22Rv1 (cell line): Measurements from ENCODE around the gene FAM229A.

Source experiments
- ZFX ChIP-seq: fragments of 450-650 bp; IDR thresholded peaks from 2 replicates; pipeline ENCODE4 v1.6.1; 2017; ENCODE audit warnings: antibody characterized with exemption, borderline replicate concordance
- TF ChIP-seq, protein P1 (sequence below): fragments of 450-650 bp; IDR thresholded peaks from 2 replicates; pipeline ENCODE4 v1.5.1; 2017; ENCODE audit warnings: mild to moderate bottlenecking

DNA sequence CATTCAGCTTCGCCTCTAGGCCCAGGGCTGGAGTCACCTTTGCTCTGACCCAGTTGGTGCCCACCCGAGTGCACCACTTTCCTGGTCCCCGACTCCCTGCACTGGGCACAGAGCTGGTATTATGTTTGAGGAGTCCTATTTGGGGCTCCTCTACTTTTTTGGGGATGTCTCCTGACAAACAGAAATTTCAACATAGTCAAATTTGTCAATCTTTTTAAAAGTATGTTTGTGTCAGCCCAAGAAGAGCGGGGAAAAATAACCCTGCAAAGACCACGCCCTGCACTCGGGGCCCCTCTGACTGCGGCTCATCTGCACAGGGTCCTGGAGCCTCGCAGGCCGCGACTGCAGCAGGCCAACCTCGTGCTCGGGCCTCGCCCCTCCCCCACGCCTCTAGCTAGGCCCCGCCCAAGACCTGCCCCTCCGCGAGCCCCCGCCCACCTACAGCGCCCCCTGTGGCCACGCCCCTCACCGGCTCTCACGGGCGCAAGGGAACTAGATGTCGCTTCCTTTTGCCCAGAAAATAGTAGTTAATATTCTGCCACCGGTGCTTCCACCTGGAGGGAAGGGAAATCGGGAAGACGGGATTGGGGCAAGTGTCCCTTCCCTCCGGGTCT, 11.4 kb downstream of the FAM229A start:
- TF ChIP-seq, protein P1, sequence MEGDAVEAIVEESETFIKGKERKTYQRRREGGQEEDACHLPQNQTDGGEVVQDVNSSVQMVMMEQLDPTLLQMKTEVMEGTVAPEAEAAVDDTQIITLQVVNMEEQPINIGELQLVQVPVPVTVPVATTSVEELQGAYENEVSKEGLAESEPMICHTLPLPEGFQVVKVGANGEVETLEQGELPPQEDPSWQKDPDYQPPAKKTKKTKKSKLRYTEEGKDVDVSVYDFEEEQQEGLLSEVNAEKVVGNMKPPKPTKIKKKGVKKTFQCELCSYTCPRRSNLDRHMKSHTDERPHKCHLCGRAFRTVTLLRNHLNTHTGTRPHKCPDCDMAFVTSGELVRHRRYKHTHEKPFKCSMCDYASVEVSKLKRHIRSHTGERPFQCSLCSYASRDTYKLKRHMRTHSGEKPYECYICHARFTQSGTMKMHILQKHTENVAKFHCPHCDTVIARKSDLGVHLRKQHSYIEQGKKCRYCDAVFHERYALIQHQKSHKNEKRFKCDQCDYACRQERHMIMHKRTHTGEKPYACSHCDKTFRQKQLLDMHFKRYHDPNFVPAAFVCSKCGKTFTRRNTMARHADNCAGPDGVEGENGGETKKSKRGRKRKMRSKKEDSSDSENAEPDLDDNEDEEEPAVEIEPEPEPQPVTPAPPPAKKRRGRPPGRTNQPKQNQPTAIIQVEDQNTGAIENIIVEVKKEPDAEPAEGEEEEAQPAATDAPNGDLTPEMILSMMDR = peak; percentile 67
- no peak for TF ChIP-seq ZFX
